ENCODE data around the gene ZNF205. TPM values are rescaled to one million over a fixed set of nuclear protein-coding genes. Genes with fewer than 3 reads are reported as not detected.

The ZNF205 gene
- polyA plus RNA-seq, 3 donors: 1.0 to 6.7 (median 1.3) TPM

- TF ChIP-seq CTCF (IDR thresholded peaks at IDR 0.05): no peak
- H3K4me1 ChIP-seq (ENCODE audit: control insufficient read depth in 1 of 2, insufficient read depth in 2 of 2, low read length in 2 of 2): peaks cover 22 to 26% of the 10 kb centered on the region in 2 donors
- H3K9me3 ChIP-seq (replicated peaks in 1 of 2; ENCODE audit: control insufficient read depth in 1 of 2, insufficient read depth in 1 of 2, low read length in 2 of 2): no peaks in the 10 kb centered on the region
- 97% methylated on average over 7 of the region's 13 CpGs for WGBS (ENCODE audit: insufficient coverage)
- DNase-seq: peak in 1 of 3 donors; percentile 55
- no peaks in the 10 kb centered on the region for H3K79me2 ChIP-seq (ENCODE audit: insufficient read depth, low read length)
- Mint-ChIP-seq H3K27ac (peak within 1 kb of the TSS in 2 of 7 donors; percentile 32 to 33), H3K4me3 (peak within 1 kb of the TSS in 1 of 2 donors; percentile 66), H3K9me3 (peaks cover 0 to 4% (median 0%) of the 10 kb centered on the region in 7 donors), H3K36me3 (no peaks in the 10 kb centered on the region), H3K4me1 (peaks cover 27% of the 10 kb centered on the region), H3K27me3 (ENCODE audit: low read depth in 3 of 3) (peaks cover 0 to 9% (median 2%) of the 10 kb centered on the region in 3 donors)
- H2AFZ ChIP-seq (ENCODE audit: insufficient read depth, low read depth, low read length, poor library complexity, severe bottlenecking): no peak within 1 kb of the TSS
- no peak within 1 kb of the TSS for H3K4me3 ChIP-seq (replicated peaks in 1 of 3; ENCODE audit: low read depth in 2 of 3, low read length in 3 of 3)
- H3K36me3 ChIP-seq (replicated peaks in 1 of 2; ENCODE audit: control insufficient read depth in 1 of 2, insufficient read depth in 2 of 2, low read length in 2 of 2): no peaks in the 10 kb centered on the region
- intact Hi-C loops (cut with micrococcal nuclease): no loop called here
- no peak within 1 kb of the TSS for H3K4me2 ChIP-seq (replicated peaks; ENCODE audit: extremely low read depth, low read length, poor library complexity, severe bottlenecking)
- H3K27ac ChIP-seq (ENCODE audit: low read depth in 1 of 2, low read length in 2 of 2): no peak within 1 kb of the TSS
- H4K20me1 ChIP-seq (ENCODE audit: insufficient read depth, low read length): no peaks in the 10 kb centered on the region
- H3K27me3 ChIP-seq (ENCODE audit: control insufficient read depth in 2 of 2, insufficient read depth in 2 of 2, low read length in 2 of 2): no peaks in the 10 kb centered on the region
- no peak within 1 kb of the TSS for H3K9ac ChIP-seq (ENCODE audit: insufficient read depth, low read length, poor library complexity, severe bottlenecking)
Observed at GRCh38 chr16:3065069-3065741, 47.2 kb upstream of the ZNF205 start, which contains the start of gene IL32. TSS of gene IL32 (plus strand) at chr16:3065640. CDS start at chr16:3065812, 172 bp downstream.

- Histone ChIP-seq H3K4me1 (ENCODE audit: control insufficient read depth in 1 of 2, insufficient read depth in 2 of 2, low read length in 2 of 2) (peaks cover 22 to 33% of the 10 kb centered on the region in 2 donors), H4K20me1 (ENCODE audit: insufficient read depth, low read length) (no peaks in the 10 kb centered on the region), H2AFZ (ENCODE audit: insufficient read depth, low read depth, low read length, poor library complexity, severe bottlenecking) (no peak overlapping the region), H3K9ac (ENCODE audit: insufficient read depth, low read length, poor library complexity, severe bottlenecking) (no peak overlapping the region), H3K27ac (ENCODE audit: low read depth in 1 of 2, low read length in 2 of 2) (no peak overlapping the region), H3K9me3 (replicated peaks in 1 of 2; ENCODE audit: control insufficient read depth in 1 of 2, insufficient read depth in 1 of 2, low read length in 2 of 2) (no peaks in the 10 kb centered on the region), H3K36me3 (replicated peaks in 1 of 2; ENCODE audit: control insufficient read depth in 1 of 2, insufficient read depth in 2 of 2, low read length in 2 of 2) (no peaks in the 10 kb centered on the region), H3K4me2 (replicated peaks; ENCODE audit: extremely low read depth, low read length, poor library complexity, severe bottlenecking) (no peak overlapping the region), H3K27me3 (ENCODE audit: control insufficient read depth in 2 of 2, insufficient read depth in 2 of 2, low read length in 2 of 2) (no peaks in the 10 kb centered on the region), H3K4me3 (replicated peaks in 1 of 3; ENCODE audit: low read depth in 2 of 3, low read length in 3 of 3) (no peak overlapping the region), H3K79me2 (ENCODE audit: insufficient read depth, low read length) (no peaks in the 10 kb centered on the region)
- peaks cover 32% of the 10 kb centered on the region for H3K4me1 Mint-ChIP-seq
- no peak for DNase-seq
- peaks cover 0 to 4% (median 0%) of the 10 kb centered on the region in 7 donors for H3K9me3 Mint-ChIP-seq
- intact Hi-C loops (cut with micrococcal nuclease): no loop called here
- H3K4me3 Mint-ChIP-seq: peak overlapping the region in 1 of 2 donors; percentile 66
- peak overlapping the region in 1 of 7 donors; percentile 32 for H3K27ac Mint-ChIP-seq
- H3K36me3 Mint-ChIP-seq: no peaks in the 10 kb centered on the region
- TF ChIP-seq CTCF (IDR thresholded peaks at IDR 0.05): no peak
- peaks cover 0 to 7% (median 3%) of the 10 kb centered on the region in 3 donors for H3K27me3 Mint-ChIP-seq (ENCODE audit: low read depth in 3 of 3)
- 98% methylated on average over 19 of the region's 26 CpGs for WGBS (ENCODE audit: insufficient coverage)
Observed at GRCh38 chr16:3065742-3066439, 46.5 kb upstream of the ZNF205 start.
